Measurements from ENCODE around the gene RGS21. TPM values are rescaled to one million over a fixed set of nuclear protein-coding genes. Genes with fewer than 3 reads are reported as not detected.

RGS21 gene, protein sequence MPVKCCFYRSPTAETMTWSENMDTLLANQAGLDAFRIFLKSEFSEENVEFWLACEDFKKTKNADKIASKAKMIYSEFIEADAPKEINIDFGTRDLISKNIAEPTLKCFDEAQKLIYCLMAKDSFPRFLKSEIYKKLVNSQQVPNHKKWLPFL
- total RNA-seq: not detected in 2 replicates

GRCh38 chr1:192316942-192317450 is at the start of gene RGS21:
RGS21 (plus strand) TSS chr1:192316992; CDS start chr1:192343037, 26,045 bp downstream.

Other genes starting within 250 kb of the RGS21 start
- not detected in 2 replicates for gene RGS18, start 158.5 kb upstream of the RGS21 start, total RNA-seq

Data from mammary microvascular endothelial cell (primary cell).